ENCODE measurements around the gene FYTTD1. TPM values are rescaled to one million over a fixed set of nuclear protein-coding genes. Genes with fewer than 3 reads are reported as not detected.
"Not testable (repeated sequence)": the region's sequence is repeated elsewhere in the genome, so short reads cannot be mapped to it uniquely, and the experiment has no call there.

Gene FYTTD1
- total RNA-seq, 3 donors from 2014 or later (not counting 1 experiment from before 2014, with no cell fraction given) = 58.0 to 75.6 (median 72.2) TPM

GRCh38 chr3:197706658-197707057, 43.0 kb upstream of the FYTTD1 start:
- Mint-ChIP-seq H3K4me1 (peaks cover 0 to 5% of the 10 kb centered on the region in 2 donors), H3K27me3 (ENCODE audit: low read depth in 2 of 2) (no peaks in the 10 kb centered on the region), H3K4me3 (peak overlapping the region; percentile 79), H3K27ac (peak overlapping the region; percentile 89 to 92), H3K9me3 (no peaks in the 10 kb centered on the region), H3K36me3 (peaks cover 11% of the 10 kb centered on the region)
- peak; percentile 73 to 91 (median 90) for ATAC-seq
- peaks cover 24% of the 10 kb centered on the region for H3K36me3 ChIP-seq (ENCODE audit: control insufficient read depth, insufficient read depth, low read length)
- H3K9me3 ChIP-seq (ENCODE audit: control insufficient read depth, insufficient read depth, low read length) = no peaks in the 10 kb centered on the region
- intact Hi-C loops (cut with micrococcal nuclease) = no loop called here
- peak in 1 of 2 donors; percentile 25 for DNase-seq
- peaks cover 9% of the 10 kb centered on the region for H3K4me1 ChIP-seq (ENCODE audit: control insufficient read depth, insufficient read depth, low read length)
- no peak for TF ChIP-seq CTCF (IDR thresholded peaks at IDR 0.05)
- H3K4me3 ChIP-seq (ENCODE audit: low read length) = no peak overlapping the region
- WGBS (ENCODE audit: insufficient coverage) = 93% methylated on average over 7 of the region's 7 CpGs
- peak overlapping the region; percentile 61 for H3K27ac ChIP-seq (ENCODE audit: low read length)
- H3K27me3 ChIP-seq (ENCODE audit: control insufficient read depth, insufficient read depth, low read length) = no peaks in the 10 kb centered on the region

GRCh38 chr3:197709135-197709534, 40.5 kb upstream of the FYTTD1 start:
- Mint-ChIP-seq H3K27ac (peak overlapping the region in 1 of 2 donors; percentile 31), H3K4me1 (peaks cover 16 to 24% of the 10 kb centered on the region in 2 donors), H3K4me3 (no peak overlapping the region), H3K9me3 (no peaks in the 10 kb centered on the region), H3K36me3 (peaks cover 1% of the 10 kb centered on the region), H3K27me3 (ENCODE audit: low read depth in 2 of 2) (no peaks in the 10 kb centered on the region)
- no peak overlapping the region for H3K4me3 ChIP-seq (ENCODE audit: low read length)
- DNase-seq = no peak
- intact Hi-C loops (cut with micrococcal nuclease) = no loop called here
- WGBS (ENCODE audit: insufficient coverage) = 63% methylated on average over 7 of the region's 9 CpGs
- H3K27ac ChIP-seq (ENCODE audit: low read length) = no peak overlapping the region
- H3K9me3 ChIP-seq (ENCODE audit: control insufficient read depth, insufficient read depth, low read length) = no peaks in the 10 kb centered on the region
- no peak for TF ChIP-seq CTCF (IDR thresholded peaks at IDR 0.05)
- no peak for ATAC-seq
- peaks cover 22% of the 10 kb centered on the region for H3K4me1 ChIP-seq (ENCODE audit: control insufficient read depth, insufficient read depth, low read length)
- H3K36me3 ChIP-seq (ENCODE audit: control insufficient read depth, insufficient read depth, low read length) = peaks cover 9% of the 10 kb centered on the region
- H3K27me3 ChIP-seq (ENCODE audit: control insufficient read depth, insufficient read depth, low read length) = no peaks in the 10 kb centered on the region

- peaks cover 16 to 24% of the 10 kb centered on the region in 2 donors for H3K4me1 Mint-ChIP-seq
- intact Hi-C loops (cut with micrococcal nuclease) = loop anchor here (5.0 kb wide), 1 partner anchor 41 kb away; no protein-coding TSS in a partner anchor
- peak overlapping the region; percentile 95 to 97 for H3K27ac Mint-ChIP-seq
- not testable (repeated sequence) for DNase-seq; H3K27me3 Mint-ChIP-seq (ENCODE audit: low read depth in 2 of 2); H3K4me3 ChIP-seq (ENCODE audit: low read length); H3K9me3 ChIP-seq (ENCODE audit: control insufficient read depth, insufficient read depth, low read length); H3K9me3 Mint-ChIP-seq; H3K36me3 Mint-ChIP-seq; H3K27ac ChIP-seq (ENCODE audit: low read length); H3K36me3 ChIP-seq (ENCODE audit: control insufficient read depth, insufficient read depth, low read length); H3K4me3 Mint-ChIP-seq; ATAC-seq; H3K27me3 ChIP-seq (ENCODE audit: control insufficient read depth, insufficient read depth, low read length)
- H3K4me1 ChIP-seq (ENCODE audit: control insufficient read depth, insufficient read depth, low read length) = peaks cover 19% of the 10 kb centered on the region
- WGBS (ENCODE audit: insufficient coverage) = 100% methylated on average over 2 of the region's 5 CpGs
Measured at GRCh38 chr3:197710965-197711364, 38.7 kb upstream of the FYTTD1 start.

- Mint-ChIP-seq H3K36me3 (no peaks in the 10 kb centered on the region), H3K27ac (peak overlapping the region; percentile 95 to 97), H3K27me3 (ENCODE audit: low read depth in 2 of 2) (no peaks in the 10 kb centered on the region), H3K4me3 (peak overlapping the region; percentile 93), H3K4me1 (peaks cover 16 to 19% of the 10 kb centered on the region in 2 donors), H3K9me3 (no peaks in the 10 kb centered on the region)
- peak overlapping the region; percentile 52 for H3K4me3 ChIP-seq (ENCODE audit: low read length)
- peaks cover 13% of the 10 kb centered on the region for H3K4me1 ChIP-seq (ENCODE audit: control insufficient read depth, insufficient read depth, low read length)
- no peaks in the 10 kb centered on the region for H3K9me3 ChIP-seq (ENCODE audit: control insufficient read depth, insufficient read depth, low read length)
- H3K27ac ChIP-seq (ENCODE audit: low read length) = peak overlapping the region; percentile 98
- peaks cover 2% of the 10 kb centered on the region for H3K36me3 ChIP-seq (ENCODE audit: control insufficient read depth, insufficient read depth, low read length)
- DNase-seq (peak; percentile 74 to 96), ATAC-seq (peak; percentile 99 to 100 (median 100))
- TF ChIP-seq CTCF (IDR thresholded peaks at IDR 0.05) = no peak
- H3K27me3 ChIP-seq (ENCODE audit: control insufficient read depth, insufficient read depth, low read length) = no peaks in the 10 kb centered on the region
- under 1% methylated on average over 9 of the region's 9 CpGs for WGBS (ENCODE audit: insufficient coverage)
- intact Hi-C loops (cut with micrococcal nuclease) = loop anchor here (1.0 to 5.0 kb wide), 3 partner anchors 24 to 79 kb away; partner anchors contain the start of genes LRCH3 and RUBCN
Measured at GRCh38 chr3:197711973-197712707, 37.5 kb upstream of the FYTTD1 start.

All from natural killer cell (primary cell).